ENCODE measurements around the gene CHODL.

The CHODL gene

GRCh38 chr21:18274370-18274769 lies 29.7 kb downstream of the CHODL start:
- DNase-seq = no peak
- in situ Hi-C loops (cut with MboI; ENCODE audit: low pct_unique_long_range_greater_than_20kb, low sequenced_read_pairs) = no loop called here

GRCh38 chr21:18275781-18276180 lies 31.1 kb downstream of the CHODL start:
- DNase-seq = no peak
- in situ Hi-C loops (cut with MboI; ENCODE audit: low pct_unique_long_range_greater_than_20kb, low sequenced_read_pairs) = no loop called here

GRCh38 chr21:18285379-18285778 lies 40.7 kb downstream of the CHODL start:
- no peak for DNase-seq

GRCh38 chr21:18289876-18290275 lies 45.2 kb downstream of the CHODL start:
- in situ Hi-C loops (cut with MboI; ENCODE audit: low pct_unique_long_range_greater_than_20kb, low sequenced_read_pairs) = no loop called here
- DNase-seq = no peak

More at GRCh38 chr21:18285379-18285778, 40.7 kb downstream of the CHODL start:
- in situ Hi-C loops (cut with MboI; ENCODE audit: low pct_unique_long_range_greater_than_20kb, low sequenced_read_pairs) = no loop called here

- in situ Hi-C loops (cut with MboI; ENCODE audit: low pct_unique_long_range_greater_than_20kb, low sequenced_read_pairs) = no loop called here
- no peak for DNase-seq
Measured at GRCh38 chr21:18294100-18294499, 49.5 kb downstream of the CHODL start.

GRCh38 chr21:18298228-18298627 lies 53.6 kb downstream of the CHODL start:
- DNase-seq = no peak
- in situ Hi-C loops (cut with MboI; ENCODE audit: low pct_unique_long_range_greater_than_20kb, low sequenced_read_pairs) = no loop called here
